HEK293 (cell line): ENCODE results near the gene AKAP12.

Experiments
- CTCF ChIA-PET: fragments of 350-600 bp; formaldehyde crosslinking; extraction: SDS; loops from one replicate; lab custom pipeline; 2021; ENCODE audit warnings: antibody characterized with exemption; lab: Yijun Ruan, JAX
- POLR2A ChIA-PET: fragments of 300-600 bp; formaldehyde crosslinking; extraction: SDS; loops from one replicate; lab custom pipeline; 2020; ENCODE audit warnings: antibody characterized with exemption, inconsistent platforms; lab: Yijun Ruan, JAX
- H3K27ac ChIP-seq: fragments of 200-500 bp; sonication (Bioruptor generic); 2 replicates; pipeline ENCODE4 v1.5.1; 2014; ENCODE audit warnings: low read depth, low read length, control low read depth, inconsistent platforms; ENCODE audit errors: extremely low read depth
- H3K36me3 ChIP-seq, 2 experiments: fragments of 200-500 bp in 1 of 2; sonication (Bioruptor generic) in 1 of 2; 1 replicate in 1 of 2; 2 replicates in 1 of 2; pipeline ENCODE4 v1.5.1; 2014 to 2017; ENCODE audit warnings: inconsistent platforms in 2 of 2, low read length in 2 of 2; ENCODE audit not compliant: control insufficient read depth in 2 of 2, insufficient read depth in 1 of 2
- H3K4me1 ChIP-seq: fragments of 200-500 bp; sonication (Bioruptor generic); 2 replicates; pipeline ENCODE4 v1.5.1; 2014; ENCODE audit warnings: mild to moderate bottlenecking, low read length, inconsistent platforms; ENCODE audit not compliant: control insufficient read depth, insufficient read depth
- H3K4me3 ChIP-seq: 2 replicates; pipeline ENCODE4 v1.5.1; 2011; ENCODE audit warnings: low read depth, mild to moderate bottlenecking, control low read depth, low read length, moderate library complexity
- H3K9me3 ChIP-seq: fragments of 200-500 bp; sonication (Bioruptor generic); 2 replicates; pipeline ENCODE4 v1.5.1; 2014; ENCODE audit warnings: low read depth, low read length, inconsistent platforms; ENCODE audit not compliant: control insufficient read depth, insufficient read depth
- BCL11A ChIP-seq: fragments of 450-650 bp; formaldehyde crosslinking; IDR thresholded peaks from 2 replicates; pipeline ENCODE4 v1.5.1; 2016; ENCODE audit warnings: low read depth, missing biosample characterization, missing genetic modification characterization
- FEZF1 ChIP-seq: fragments of 450-650 bp; formaldehyde crosslinking; IDR thresholded peaks from 2 replicates; pipeline ENCODE4 v1.5.1; 2016; ENCODE audit warnings: missing biosample characterization, missing genetic modification characterization
- HOXD13 ChIP-seq: sonication (generic); formaldehyde crosslinking; IDR thresholded peaks from 2 replicates; pipeline ENCODE4 v1.8.0; 2022; ENCODE audit warnings: missing genetic modification reagents, borderline replicate concordance
- INSM2 ChIP-seq: fragments of 450-650 bp; formaldehyde crosslinking; IDR thresholded peaks from 2 replicates; pipeline ENCODE4 v1.5.1; 2016; ENCODE audit warnings: missing biosample characterization, missing genetic modification characterization
- REPIN1 ChIP-seq: fragments of 450-650 bp; formaldehyde crosslinking; IDR thresholded peaks from 2 replicates; pipeline ENCODE4 v1.5.1; 2017; ENCODE audit warnings: missing biosample characterization, missing genetic modification characterization, low read depth
- SP2 ChIP-seq: fragments of 450-650 bp; formaldehyde crosslinking; IDR thresholded peaks from 2 replicates; pipeline ENCODE4 v1.5.1; 2016; ENCODE audit warnings: missing biosample characterization, missing genetic modification characterization
- SP3 ChIP-seq: fragments of 450-650 bp; formaldehyde crosslinking; IDR thresholded peaks from 2 replicates; pipeline ENCODE4 v1.5.1; 2016; ENCODE audit warnings: missing biosample characterization, missing genetic modification characterization
- YY1 ChIP-seq: fragments of 450-650 bp; formaldehyde crosslinking; IDR thresholded peaks from 2 replicates; pipeline ENCODE4 v1.5.1; 2018; ENCODE audit warnings: missing biosample characterization, missing genetic modification characterization
- ZBTB20 ChIP-seq: fragments of 450-650 bp; formaldehyde crosslinking; IDR thresholded peaks from 2 replicates; pipeline ENCODE4 v1.5.1; 2016; ENCODE audit warnings: missing biosample characterization, missing genetic modification characterization
- ZBTB49 ChIP-seq: fragments of 450-650 bp; formaldehyde crosslinking; IDR thresholded peaks from 2 replicates; pipeline ENCODE4 v1.5.1; 2016; ENCODE audit warnings: missing biosample characterization, missing genetic modification characterization, low read depth
- ZFP41 ChIP-seq: fragments of 450-650 bp; formaldehyde crosslinking; IDR thresholded peaks from 2 replicates; pipeline ENCODE4 v1.5.1; 2016; ENCODE audit warnings: missing biosample characterization, missing genetic modification characterization, borderline replicate concordance
- ZNF148 ChIP-seq: fragments of 450-650 bp; formaldehyde crosslinking; IDR thresholded peaks from 2 replicates; pipeline ENCODE4 v1.5.0; 2017; ENCODE audit warnings: missing biosample characterization, missing genetic modification characterization, borderline replicate concordance
- ZNF16 ChIP-seq: fragments of 450-650 bp; formaldehyde crosslinking; IDR thresholded peaks from 2 replicates; pipeline ENCODE4 v1.5.1; 2016; ENCODE audit warnings: low read depth, missing biosample characterization, missing genetic modification characterization
- ZNF175 ChIP-seq: fragments of 450-650 bp; formaldehyde crosslinking; IDR thresholded peaks from 2 replicates; pipeline ENCODE4 v1.5.1; 2016; ENCODE audit warnings: missing biosample characterization, missing genetic modification characterization
- ZNF223 ChIP-seq: fragments of 450-650 bp; formaldehyde crosslinking; IDR thresholded peaks from 2 replicates; pipeline ENCODE4 v1.5.1; 2016; ENCODE audit warnings: missing biosample characterization, missing genetic modification characterization
- ZNF23 ChIP-seq: fragments of 450-650 bp; formaldehyde crosslinking; IDR thresholded peaks from 2 replicates; pipeline ENCODE4 v1.5.1; 2016; ENCODE audit warnings: missing biosample characterization, missing genetic modification characterization, borderline replicate concordance
- ZNF248 ChIP-seq: fragments of 450-650 bp; formaldehyde crosslinking; IDR thresholded peaks from 2 replicates; pipeline ENCODE4 v1.5.1; 2017; ENCODE audit warnings: missing biosample characterization, missing genetic modification characterization
- ZNF274 ChIP-seq, 2 experiments: fragments of 200-500 bp in 1 of 2; fragments of 450-650 bp in 1 of 2; sonication (Bioruptor generic) in 1 of 2; formaldehyde crosslinking in 1 of 2; IDR thresholded peaks; 2 replicates each; pipeline versions ENCODE4 v1.5.1 to v1.6.1; 2014 to 2016; ENCODE audit warnings: borderline replicate concordance in 1 of 2, inconsistent platforms in 1 of 2, low read length in 1 of 2, missing biosample characterization in 1 of 2, missing genetic modification characterization in 1 of 2
- ZNF280D ChIP-seq: fragments of 450-650 bp; formaldehyde crosslinking; IDR thresholded peaks from 2 replicates; pipeline ENCODE4 v1.5.1; 2016; ENCODE audit warnings: missing biosample characterization, missing genetic modification characterization
- ZNF510 ChIP-seq: fragments of 450-650 bp; formaldehyde crosslinking; IDR thresholded peaks from 2 replicates; pipeline ENCODE4 v1.5.1; 2018; ENCODE audit warnings: mild to moderate bottlenecking, missing genetic modification characterization, missing biosample characterization; ENCODE audit not compliant: insufficient replicate concordance
- ZNF768 ChIP-seq: fragments of 450-650 bp; formaldehyde crosslinking; IDR thresholded peaks from 2 replicates; pipeline ENCODE4 v1.5.1; 2018; ENCODE audit warnings: missing biosample characterization, mild to moderate bottlenecking, missing genetic modification characterization

The AKAP12 gene

GRCh38 chr6:151279891-151280290 lies 40.1 kb downstream of the AKAP12 start:
- Histone ChIP-seq H3K36me3 (no peaks in the 10 kb centered on the region), H3K9me3 (no peaks in the 10 kb centered on the region), H3K4me1 (no peaks in the 10 kb centered on the region), H3K27ac (no peak overlapping the region), H3K4me3 (no peak overlapping the region)
- TF ChIP-seq ZNF280D = no peak
- TF ChIP-seq REPIN1 (tag by site-specific recombination) = no peak
- no peak for TF ChIP-seq ZNF274 (IDR thresholded peaks at IDR 0.05; ENCODE audit: low read length)
- TF ChIP-seq ZNF274 (tag by site-specific recombination; IDR thresholded peaks at IDR 0.05; ENCODE audit: borderline replicate concordance) = no peak
- TF ChIP-seq ZNF175 (tag by site-specific recombination) = no peak
- TF ChIP-seq INSM2 (tag by site-specific recombination) = no peak
- TF ChIP-seq SP3 = no peak
- no peak for TF ChIP-seq ZNF23
- no peak for TF ChIP-seq BCL11A (tag by site-specific recombination)
- no peak for TF ChIP-seq ZNF768 (tag by site-specific recombination)
- no peak for TF ChIP-seq ZNF16
- no peak for TF ChIP-seq ZNF148 (tag by site-specific recombination)
- TF ChIP-seq ZBTB20 (tag by site-specific recombination) = no peak
- TF ChIP-seq FEZF1 (tag by site-specific recombination) = no peak
- ChIA-PET POLR2A (no interaction called here), CTCF (no interaction called here)

GRCh38 chr6:151280859-151281258 lies 41.1 kb downstream of the AKAP12 start:
- TF ChIP-seq ZBTB49 = no peak
- TF ChIP-seq SP2 = no peak
- no peak for TF ChIP-seq ZFP41 (tag by site-specific recombination)
- TF ChIP-seq ZNF223 (tag by site-specific recombination) = no peak
- TF ChIP-seq HOXD13 (CRISPR knock-in tag) = no peak
- no peak for TF ChIP-seq ZNF248 (tag by site-specific recombination)
- TF ChIP-seq YY1 (tag by site-specific recombination) = no peak
- TF ChIP-seq ZNF510 = no peak
- H3K9me3 ChIP-seq = no peaks in the 10 kb centered on the region
- no peak overlapping the region for H3K27ac ChIP-seq
- no peaks in the 10 kb centered on the region for H3K4me1 ChIP-seq
- no peaks in the 10 kb centered on the region for H3K36me3 ChIP-seq
- ChIA-PET CTCF (interaction anchor here (0.6 kb wide), 1 partner anchor 36 kb away, joined by 4 read pairs; no protein-coding TSS in a partner anchor), POLR2A (no interaction called here)
- H3K4me3 ChIP-seq = no peak overlapping the region
